HT-29 (cell line): ENCODE results near the gene RBM26. TPM values are rescaled to one million over a fixed set of nuclear protein-coding genes. Genes with fewer than 3 reads are reported as not detected.
A peak's percentile ranks its signal among the peaks of the same experiment; 100 is the strongest.
"Not testable (repeated sequence)": the region's sequence is repeated elsewhere in the genome, so short reads cannot be mapped to it uniquely, and the experiment has no call there.

Experiments used
- DNase-seq: peaks from one replicate; pipeline ENCODE4 v3.0.0-alpha.2; 2015; ENCODE audit warnings: low spot score
- total RNA-seq: library from RNA; depleted of rRNA; stranded (reverse); fragments of >200 nt; shearing (Covaris generic); gene quantifications from 2 replicates; pipeline ENCODE4 v1.2.3, GENCODE V29; 2014

Gene RBM26
- total RNA-seq, 1 experiment from 2014 or later = 20.8 TPM

DNA sequence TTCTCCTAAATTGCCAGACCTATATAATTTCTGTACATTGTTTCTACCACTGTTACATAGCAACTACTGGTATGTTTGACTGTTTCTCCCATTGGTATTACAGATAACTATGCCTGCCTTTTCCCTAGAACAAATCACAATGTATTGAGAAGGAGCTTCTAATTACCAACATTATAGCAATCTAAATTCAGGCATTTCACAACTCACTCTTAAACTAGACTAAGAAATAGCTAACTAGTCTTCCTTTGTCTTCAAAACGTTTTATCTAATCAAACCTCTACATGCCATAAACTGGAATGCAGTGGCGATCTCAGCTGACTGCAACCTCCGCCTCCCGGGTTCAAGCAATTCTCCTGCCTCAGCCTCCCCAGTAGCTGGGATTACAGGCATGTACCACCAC is 18.2 kb downstream of the RBM26 start:
- no peak for DNase-seq

DNA sequence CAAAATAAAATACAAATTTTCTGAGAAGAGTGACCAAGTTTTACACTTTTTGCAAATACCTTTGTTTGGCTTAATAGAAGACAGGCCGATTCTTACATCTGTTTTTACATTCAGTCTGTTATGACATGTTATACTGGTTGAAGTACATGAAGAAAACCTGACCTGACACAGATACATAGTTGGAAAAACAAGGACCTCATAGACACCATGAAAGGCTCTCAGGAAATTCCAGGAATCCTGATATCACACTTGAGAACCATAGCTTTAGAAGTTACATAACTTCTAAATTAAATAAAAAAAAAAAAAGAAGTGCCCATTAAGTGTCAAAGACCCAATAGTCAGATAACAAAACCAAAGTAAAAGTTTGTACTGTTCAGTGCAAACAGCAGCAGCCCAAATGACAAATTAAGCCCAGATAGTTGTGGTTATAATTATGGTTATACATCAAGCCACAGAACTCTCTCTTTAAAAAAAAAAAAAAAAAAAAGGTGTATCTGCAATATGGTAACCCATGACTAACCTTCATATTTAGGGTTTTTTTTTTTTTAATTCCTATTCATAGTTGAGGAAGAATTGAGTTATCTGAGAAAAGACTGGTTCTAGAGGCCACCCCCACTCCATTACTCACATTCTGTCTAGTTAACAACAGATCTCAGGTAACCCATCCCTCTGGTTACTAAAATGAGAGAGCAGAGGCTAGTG is 19.8 kb downstream of the RBM26 start:
- DNase-seq = no peak

DNA sequence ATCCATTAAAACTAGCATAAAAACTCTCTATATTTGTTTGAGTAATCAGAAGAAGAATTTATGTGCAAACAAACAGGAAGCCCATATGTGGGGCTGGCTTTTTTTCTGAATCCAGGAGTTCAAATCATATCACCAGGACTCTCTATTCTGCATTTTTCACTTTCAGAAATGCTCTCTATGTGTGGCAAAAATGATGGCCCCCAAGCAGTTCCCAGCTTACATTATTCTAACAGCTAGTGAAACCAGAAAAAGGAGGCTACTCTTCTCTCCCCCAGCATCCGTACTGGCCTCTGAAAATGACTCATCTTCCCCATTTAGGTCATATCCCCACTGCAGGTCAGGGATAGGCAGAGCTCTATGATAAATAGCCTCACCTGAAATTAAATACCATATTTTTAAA is 20.4 kb downstream of the RBM26 start:
- DNase-seq = no peak

DNA sequence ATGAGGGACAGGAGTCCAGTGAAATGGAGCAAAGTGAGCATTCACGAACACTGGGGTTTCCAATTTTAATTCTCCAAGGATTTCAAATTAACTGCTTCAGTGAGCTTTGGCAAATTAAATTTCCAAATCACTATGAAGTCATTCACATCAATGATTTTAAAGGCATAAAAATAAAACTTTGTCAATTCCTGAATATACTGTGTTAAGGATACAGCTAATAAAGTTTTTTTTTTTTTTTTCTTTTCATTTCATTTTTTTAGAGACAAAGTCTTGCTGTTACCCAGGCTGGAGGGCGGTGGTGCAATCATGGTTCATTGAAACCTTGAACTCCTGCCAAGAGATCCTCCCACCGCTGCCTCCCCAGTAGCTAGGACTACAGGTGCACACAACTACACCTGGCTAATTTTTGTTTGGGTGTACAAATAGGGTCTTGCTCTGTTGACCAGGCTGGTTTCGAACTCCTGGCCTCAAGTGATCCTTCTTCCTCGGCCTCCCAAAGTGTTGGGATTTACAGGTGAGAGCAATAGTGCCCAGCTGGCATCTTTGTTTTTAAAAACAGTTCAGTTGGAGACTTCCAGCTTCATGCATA is 21.9 kb downstream of the RBM26 start:
- no peak for DNase-seq

DNA sequence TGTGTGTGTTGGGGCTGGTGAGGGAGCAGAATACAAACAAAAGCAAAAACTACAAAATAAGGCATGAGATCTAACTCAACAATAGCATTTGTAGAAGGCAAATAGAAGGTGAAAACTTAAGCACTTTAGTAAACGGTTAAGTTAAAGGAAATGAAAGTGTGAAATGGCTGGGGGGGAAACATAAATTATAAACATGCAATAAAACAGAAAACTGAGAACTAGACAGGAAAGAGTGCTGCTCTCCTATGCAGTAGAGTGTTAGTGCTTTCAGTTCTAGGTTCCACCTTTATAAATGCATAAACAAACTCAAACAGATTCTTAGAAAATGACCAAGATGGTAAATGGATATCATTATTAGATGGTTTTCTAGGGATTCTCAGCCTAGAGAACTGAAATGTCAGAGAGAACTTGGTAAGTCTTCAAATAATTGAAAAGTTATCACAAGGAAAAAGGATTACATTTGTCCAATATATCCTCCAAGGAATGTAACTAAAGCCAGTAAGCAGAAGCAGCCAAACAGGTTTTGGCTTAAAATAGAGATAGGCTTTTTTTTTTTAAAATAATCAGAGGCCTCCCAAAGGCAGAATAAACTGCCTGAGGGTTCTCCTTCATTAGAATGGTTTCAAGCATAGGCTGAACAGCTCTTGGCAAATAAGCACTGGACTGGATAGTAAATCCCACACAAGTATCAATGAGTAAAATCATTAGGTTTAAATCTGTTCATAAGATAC is 23.3 kb downstream of the RBM26 start:
- peak; percentile 60 for DNase-seq

DNA sequence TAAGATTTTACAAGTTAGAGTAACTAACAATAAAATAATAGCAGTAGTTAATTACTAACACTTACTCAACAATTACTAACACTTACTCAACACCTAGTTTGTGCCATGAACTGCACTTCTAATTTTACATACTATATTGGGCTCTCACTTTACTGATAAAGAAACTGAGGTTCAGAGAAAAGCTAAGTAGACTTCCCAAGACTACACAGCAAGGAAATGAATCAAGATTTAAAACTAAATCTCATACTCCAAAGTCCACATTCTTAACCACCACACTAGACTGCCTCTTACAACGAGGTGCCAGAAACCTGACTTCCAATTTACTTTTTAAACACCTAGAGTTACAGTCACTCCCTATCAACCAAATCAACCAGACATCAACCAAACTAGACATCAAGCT is 25.1 kb downstream of the RBM26 start:
- DNase-seq = peak; percentile 27

DNA sequence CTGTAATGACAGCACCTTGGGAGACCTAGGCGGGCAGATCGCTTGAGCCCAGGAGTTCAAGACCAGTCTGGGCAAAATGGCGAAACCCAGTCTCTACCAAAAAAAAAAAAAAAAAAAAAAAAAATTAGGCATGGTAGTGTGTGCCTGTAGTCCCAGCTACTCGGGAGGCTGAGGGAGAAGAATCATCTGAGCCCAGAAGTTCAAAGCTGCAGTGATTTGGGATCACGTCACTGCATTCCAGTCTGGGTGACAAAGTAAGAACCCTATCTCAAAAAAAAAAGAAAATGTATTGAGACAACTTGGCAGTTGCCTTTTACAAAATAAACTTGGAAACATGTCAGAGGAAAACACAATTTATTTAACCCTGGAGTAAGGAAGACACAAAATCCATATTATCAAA is 26.8 kb downstream of the RBM26 start:
- DNase-seq = no peak

DNA sequence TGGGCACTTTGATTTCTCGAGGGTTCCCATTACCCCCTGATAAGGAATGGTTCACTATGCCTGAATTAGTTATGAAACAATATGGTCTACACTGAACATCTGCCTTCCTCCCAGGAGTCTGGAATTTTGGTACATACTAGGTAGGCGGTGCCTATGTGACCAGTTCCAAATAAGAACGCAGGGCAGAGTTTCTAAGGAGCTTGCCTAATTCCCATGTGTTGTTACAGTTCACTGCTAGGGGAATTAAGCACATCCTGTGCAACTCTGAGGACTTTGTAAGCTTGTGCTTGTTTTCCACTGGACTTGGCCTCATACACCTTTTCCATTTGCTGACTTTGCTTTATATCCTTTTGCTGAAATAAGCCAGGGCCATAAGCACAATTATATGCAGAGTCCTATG is 29.2 kb downstream of the RBM26 start:
- DNase-seq = no peak

DNA sequence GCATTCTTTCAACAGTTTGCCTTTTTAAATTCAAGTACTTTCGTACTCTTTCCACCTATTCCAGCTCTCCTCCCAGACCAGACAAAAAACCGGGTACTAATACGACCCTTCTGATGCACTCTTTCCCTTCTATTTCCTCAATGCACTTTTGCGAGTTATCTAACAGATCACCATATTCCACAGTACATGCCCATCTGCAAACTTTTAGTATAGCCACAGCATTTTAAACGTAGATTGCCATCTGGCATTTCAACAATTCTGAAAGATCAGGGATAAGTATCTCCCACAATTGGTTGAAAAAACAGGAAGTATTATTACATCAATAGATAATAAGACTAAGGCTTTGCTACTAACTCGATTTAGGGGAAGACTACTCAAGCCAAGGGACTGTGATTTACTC is 31.5 kb downstream of the RBM26 start:
- DNase-seq = no peak

DNA sequence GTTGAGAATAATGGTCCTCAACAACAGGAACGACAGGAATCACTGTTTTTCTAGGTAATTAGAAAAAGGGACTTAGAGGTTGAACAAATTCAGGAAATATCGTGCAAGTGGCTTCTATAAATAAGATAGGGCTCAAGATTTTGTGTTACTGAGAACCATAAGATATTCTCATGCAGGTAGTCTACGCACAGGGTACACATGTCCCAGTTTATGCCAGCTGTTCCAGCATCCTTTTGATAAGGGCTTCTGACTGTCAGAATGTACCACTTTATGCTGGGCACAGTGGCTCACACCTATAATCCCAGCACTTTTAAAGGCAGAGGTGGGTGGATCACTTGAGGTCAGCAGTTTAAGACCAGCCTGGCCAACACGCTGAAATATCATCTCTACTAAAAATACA is 32.1 kb downstream of the RBM26 start:
- no peak for DNase-seq

DNA sequence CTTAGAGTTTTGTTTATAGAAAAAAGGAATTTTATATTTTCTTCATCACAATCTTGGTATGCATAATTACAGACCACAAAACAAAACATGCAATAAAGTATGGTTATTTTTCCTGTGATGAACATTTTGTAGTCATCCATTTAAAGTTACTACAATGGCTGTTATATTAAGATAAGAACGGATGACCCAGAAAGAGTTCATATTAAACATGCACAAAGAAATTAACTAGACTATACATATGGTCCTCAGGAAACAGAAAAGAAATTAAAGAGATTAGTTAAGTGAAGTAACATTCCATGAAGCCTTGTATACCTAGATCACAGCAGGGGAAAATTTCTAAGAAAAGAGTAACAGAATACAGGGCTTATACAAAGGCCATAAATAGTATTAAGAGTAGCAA is 36.8 kb downstream of the RBM26 start:
- no peak for DNase-seq

DNA sequence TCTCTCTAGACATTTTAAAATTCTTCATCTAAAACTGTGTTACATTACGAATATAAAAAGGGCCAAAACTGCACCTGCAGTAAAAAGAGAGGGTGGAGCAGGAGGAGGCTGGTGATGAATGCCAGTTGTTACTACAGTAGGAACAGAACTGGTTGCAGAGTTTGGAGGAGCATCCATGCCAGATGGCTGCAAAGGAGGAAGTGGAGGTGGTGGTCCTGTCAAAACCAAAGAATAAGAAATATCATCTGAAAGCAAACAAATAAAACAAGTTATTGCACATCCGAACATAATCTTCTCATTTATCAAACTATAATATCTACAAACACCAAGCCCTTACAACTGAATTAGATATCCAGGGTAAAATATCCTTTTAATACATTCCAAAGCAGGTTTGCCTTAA is 40.1 kb downstream of the RBM26 start:
- DNase-seq = no peak

DNA sequence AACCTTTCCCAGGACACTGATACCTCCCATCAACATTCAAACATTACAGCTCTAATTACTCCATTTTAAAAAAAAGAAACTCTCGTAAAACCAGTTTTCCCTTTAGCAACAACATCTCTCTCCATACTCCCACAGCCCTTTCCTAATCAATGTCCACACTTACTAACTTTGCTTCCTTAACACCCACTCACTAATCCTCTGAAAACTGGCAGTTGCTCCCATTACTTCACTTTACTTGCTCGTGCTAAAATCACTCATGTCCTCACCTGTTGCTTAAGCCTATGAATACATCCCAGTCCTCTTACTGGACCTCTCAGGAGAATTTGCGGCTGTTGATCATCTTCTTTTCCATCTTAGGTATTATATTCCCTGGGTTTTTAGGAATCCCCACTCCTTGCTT is 44.8 kb downstream of the RBM26 start:
- no peak for DNase-seq

DNA sequence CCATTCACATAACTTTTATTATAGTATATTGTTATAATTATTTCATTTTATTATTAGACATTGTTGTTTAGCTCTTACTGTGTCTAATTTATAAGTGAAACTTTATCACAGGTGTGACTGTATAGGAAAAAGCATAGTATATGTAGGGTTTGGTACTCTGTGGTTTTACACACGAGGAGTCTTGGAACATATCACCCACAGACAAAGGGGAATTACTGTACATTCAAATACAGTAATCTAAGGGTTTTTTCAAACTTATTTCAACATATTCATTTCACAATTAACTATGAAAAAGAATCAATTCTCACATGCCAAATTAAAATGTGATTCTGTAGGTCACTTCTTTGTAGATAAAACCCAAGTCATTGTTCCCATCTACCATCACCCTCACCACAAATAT is 46.0 kb downstream of the RBM26 start:
- no peak for DNase-seq

DNA sequence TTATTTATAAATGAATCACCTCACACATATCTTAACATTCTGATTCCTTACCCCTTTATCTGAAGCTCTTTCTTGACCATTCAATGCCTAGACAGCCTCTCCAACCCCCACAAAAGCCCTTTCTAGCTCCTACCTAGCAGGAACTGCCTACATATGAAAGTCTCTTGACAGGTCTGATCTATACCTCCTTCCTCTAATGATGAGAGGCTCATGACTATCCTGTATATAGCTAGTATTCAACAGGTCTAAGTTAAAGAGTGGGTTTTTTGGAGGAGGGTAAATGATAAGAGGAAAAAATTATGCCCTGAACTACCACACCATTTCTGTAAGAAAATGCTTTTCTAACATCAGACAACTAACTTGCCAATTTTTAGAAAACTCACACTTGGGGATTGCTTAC is 47.0 kb downstream of the RBM26 start:
- DNase-seq = no peak

DNA sequence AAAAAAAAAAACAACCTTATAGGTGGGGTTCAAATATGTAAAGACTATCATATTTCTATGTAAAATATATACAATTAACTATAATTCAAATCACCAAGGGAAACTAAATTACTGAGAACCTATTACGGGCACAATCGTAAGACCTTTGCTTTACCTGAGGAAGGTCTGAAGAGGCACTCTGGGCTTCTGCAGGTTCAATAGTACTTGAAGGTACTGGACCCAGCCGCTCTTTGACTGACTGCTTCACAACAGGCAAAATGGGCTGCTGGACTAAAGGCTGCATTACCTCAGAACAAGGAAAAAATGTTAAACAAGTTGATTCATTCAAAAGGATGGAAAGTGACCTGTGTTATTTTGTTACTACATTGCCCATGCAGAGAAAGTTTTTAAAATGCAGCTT is 51.8 kb downstream of the RBM26 start:
- no peak for DNase-seq

DNA sequence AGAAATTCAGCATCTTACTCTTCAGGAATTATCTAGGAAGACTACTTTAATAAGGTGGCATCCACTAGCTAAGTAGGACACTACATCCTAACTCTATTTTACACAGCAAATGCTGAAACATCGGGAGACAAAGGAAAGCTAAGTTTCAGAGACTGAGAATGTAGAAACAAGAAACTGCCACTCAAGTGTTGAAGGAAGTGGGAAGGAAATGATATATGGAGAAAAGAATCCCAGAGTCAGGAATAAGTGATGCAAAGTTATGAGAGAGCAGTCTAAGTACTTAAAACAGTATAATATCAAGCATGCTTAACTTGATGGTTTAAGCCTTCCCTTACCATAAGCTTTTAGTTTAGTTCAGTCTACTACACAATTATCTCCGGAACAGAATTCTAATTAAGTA is 52.4 kb downstream of the RBM26 start:
- no peak for DNase-seq

DNA sequence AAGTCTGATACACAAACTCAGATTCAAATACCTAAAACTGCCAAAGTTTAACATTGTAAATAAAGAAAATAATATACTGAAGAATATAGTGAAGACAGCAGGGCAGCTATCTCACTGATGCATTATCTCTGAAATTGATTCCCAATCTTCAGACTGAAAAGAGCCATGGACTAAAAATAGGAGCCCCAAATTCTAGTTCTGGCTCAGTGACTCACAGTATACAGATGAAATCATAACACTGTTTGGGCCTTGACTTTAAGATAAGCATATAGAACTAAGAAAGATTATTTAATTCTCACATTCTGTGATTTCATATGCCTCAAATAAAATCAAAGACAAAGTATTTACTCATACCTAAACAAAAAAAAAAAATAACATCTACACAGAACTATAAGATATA is 53.9 kb downstream of the RBM26 start:
- DNase-seq = no peak

DNA sequence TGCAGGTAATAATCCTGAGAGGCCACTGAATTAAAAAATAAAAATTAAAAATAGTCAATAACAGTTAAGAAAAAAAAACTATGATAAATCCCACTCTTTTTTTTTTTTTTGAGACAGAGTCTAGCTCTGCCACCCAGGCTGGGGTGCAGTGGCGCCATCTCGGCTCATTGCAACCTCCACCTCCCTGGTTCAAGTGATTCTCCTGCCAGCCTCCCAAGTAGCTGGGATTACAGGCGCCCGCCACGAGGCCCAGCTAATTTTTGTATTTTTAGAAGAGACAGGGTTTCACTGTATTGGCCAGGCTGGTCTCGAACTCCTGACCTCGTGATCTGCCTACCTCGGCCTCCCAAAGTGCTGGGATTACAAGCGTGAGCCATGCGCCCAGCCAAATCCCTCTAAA is 56.4 kb downstream of the RBM26 start:
- DNase-seq = not testable (repeated sequence)

DNA sequence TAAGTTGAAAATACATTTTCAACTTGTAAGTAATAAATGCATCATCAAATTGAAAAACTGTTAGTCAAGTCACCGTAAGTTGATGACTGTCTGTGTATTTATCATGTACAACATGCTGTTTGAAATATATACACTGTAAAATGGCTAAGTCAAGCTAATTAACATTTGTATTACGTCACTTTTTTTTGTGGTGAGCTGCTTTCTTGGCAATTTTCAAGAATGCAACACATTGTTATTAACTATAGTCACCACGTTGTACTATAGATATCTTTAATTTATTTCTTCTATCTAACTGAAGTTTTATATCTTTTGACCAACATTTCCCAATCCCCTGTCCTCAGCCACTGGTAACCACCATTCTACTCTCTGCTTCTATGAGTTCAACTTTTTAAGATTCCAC is 57.0 kb downstream of the RBM26 start:
- DNase-seq = no peak

DNA sequence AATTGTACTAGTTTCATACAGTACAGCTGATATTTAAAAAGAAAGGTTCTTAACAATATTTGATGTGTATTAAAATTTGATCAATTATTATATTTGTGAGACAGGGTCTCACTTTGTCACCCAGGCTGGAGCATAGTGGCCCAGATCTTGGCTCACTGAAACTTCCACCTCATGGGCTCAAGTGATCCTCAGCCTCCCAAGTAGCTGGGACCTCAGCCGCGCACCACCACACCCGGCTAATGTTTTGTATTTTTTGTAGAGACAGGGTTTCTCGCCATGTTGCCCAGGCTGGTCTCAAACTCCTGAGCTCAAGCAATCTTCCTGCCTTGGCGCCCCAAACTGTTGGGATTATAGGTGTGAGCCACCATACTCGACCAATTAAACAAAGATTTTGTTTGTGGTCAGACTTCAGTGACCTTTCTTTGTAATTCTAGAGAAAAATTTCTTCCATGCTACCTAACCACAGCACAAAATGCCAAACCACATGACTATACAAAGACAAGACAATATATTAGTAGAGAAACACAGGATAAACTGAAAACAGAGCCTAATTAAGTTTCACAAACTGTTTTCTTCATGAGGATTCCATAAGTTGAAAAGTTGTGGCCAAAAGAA is 59.6 kb downstream of the RBM26 start:
- no peak for DNase-seq

DNA sequence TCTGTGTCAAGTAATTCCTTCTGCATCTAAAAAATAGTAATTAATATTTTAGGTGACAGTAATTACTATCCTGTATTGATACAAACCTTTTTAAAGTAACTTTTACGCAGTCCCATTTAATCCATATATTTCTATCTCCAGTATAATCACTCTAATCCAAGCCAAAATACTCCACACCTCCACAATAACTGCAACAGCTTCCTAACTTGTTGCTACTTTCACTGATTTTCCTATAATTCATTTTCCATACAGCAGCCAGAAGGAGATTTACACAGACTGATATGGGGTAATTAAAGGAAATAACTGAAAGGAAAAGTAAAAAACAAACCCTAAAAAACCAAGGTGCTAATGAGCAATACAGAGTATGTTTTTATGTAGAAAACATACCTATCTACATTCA is 64.9 kb downstream of the RBM26 start:
- DNase-seq = no peak

DNA sequence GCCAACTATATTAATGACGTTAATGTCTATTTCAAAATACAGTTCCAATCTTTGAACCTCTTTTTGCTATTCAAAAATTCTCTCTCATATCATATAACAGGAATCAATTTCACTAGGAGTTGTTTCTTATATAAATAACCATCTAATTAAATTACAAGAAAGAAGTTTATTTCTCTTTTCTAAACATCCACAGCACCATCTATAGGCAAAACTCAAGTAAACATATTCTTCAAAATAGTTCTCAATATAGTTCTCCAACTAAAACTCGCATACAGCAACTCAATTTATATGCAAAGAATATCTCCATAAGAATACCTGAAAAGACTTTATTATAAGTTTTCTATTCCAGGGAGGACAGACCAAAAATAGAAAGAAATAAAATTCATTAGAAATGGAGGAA is 65.6 kb downstream of the RBM26 start:
- no peak for DNase-seq
